DOHH2 (cell line): ENCODE measurements around the gene PLCB2.

ENCODE experiments used
- H3F3A ChIP-seq: fragments of 200-600 bp; sonication (generic), shearing (Covaris generic); 2 replicates; pipeline ENCODE4 v1.6.0; 2016; ENCODE audit warnings: antibody characterized with exemption, mild to moderate bottlenecking; ENCODE audit not compliant: control insufficient read depth, insufficient read depth
- H3K27ac ChIP-seq: fragments of 200-600 bp; sonication (generic); 2 replicates; pipeline ENCODE4 v1.5.1; 2014; ENCODE audit warnings: low read depth, mild to moderate bottlenecking, low read length, moderate library complexity
- H3K27me3 ChIP-seq: fragments of 200-600 bp; sonication (generic); 2 replicates; pipeline ENCODE4 v1.6.1; 2014; ENCODE audit warnings: mild to moderate bottlenecking, low read length, mixed read lengths; ENCODE audit not compliant: control insufficient read depth
- H3K36me3 ChIP-seq: fragments of 200-600 bp; sonication (generic); 2 replicates; pipeline ENCODE4 v1.6.1; 2014; ENCODE audit warnings: mild to moderate bottlenecking, low read length, moderate library complexity, mixed read lengths; ENCODE audit not compliant: control insufficient read depth
- H3K4me1 ChIP-seq: fragments of 200-600 bp; sonication (generic); 2 replicates; pipeline ENCODE4 v1.6.1; 2014; ENCODE audit warnings: mild to moderate bottlenecking, low read length, mixed read lengths; ENCODE audit not compliant: control insufficient read depth
- H3K4me2 ChIP-seq: fragments of 200-600 bp; sonication (generic); 2 replicates; pipeline ENCODE4 v1.6.0; 2014; ENCODE audit warnings: mild to moderate bottlenecking, low read length, moderate library complexity
- H3K4me3 ChIP-seq: fragments of 200-600 bp; sonication (generic); 2 replicates; pipeline ENCODE4 v1.5.1; 2014; ENCODE audit warnings: mild to moderate bottlenecking, low read length, mixed read lengths
- H3K79me2 ChIP-seq: fragments of 200-600 bp; sonication (generic); 2 replicates; pipeline ENCODE4 v1.6.1; 2014; ENCODE audit warnings: mild to moderate bottlenecking, low read length, mixed read lengths; ENCODE audit not compliant: control insufficient read depth
- H3K9me2 ChIP-seq: fragments of 200-600 bp; sonication (generic); replicated peaks from 2 replicates; pipeline ENCODE4 v1.6.1; 2014; ENCODE audit warnings: mild to moderate bottlenecking, low read length, mixed read lengths; ENCODE audit not compliant: control insufficient read depth
- H3K9me3 ChIP-seq: fragments of 200-600 bp; sonication (generic); 2 replicates; pipeline ENCODE4 v1.6.1; 2014; ENCODE audit warnings: antibody characterized with exemption, low read length, mixed read lengths; ENCODE audit not compliant: control insufficient read depth, insufficient read depth
- H4K20me1 ChIP-seq: fragments of 200-600 bp; sonication (generic); 2 replicates; pipeline ENCODE4 v1.6.0; 2014; ENCODE audit warnings: low read depth, mild to moderate bottlenecking, antibody characterized with exemption, low read length, moderate library complexity; ENCODE audit not compliant: control insufficient read depth, insufficient read depth
- CTCF ChIP-seq: fragments of 200-600 bp; sonication (generic); IDR thresholded peaks from one replicate; pipeline ENCODE4 v1.5.1; 2014; ENCODE audit warnings: antibody characterized with exemption, mild to moderate bottlenecking, low read depth, low read length; ENCODE audit not compliant: poor library complexity, severe bottlenecking
- EZH2phosphoT487 ChIP-seq: fragments of 200-600 bp; sonication (generic); IDR thresholded peaks from 2 replicates; pipeline ENCODE4 v1.6.1; 2017; ENCODE audit warnings: borderline replicate concordance, mild to moderate bottlenecking, antibody characterized with exemption, low read length, moderate library complexity, mixed read lengths

Gene PLCB2

GRCh38 chr15:40251486-40252140 lies 56.1 kb downstream of the PLCB2 start:
- Histone ChIP-seq H3K9me3 (no peaks in the 10 kb centered on the region), H3K4me2 (no peak overlapping the region), H3K9me2 (no peaks in the 10 kb centered on the region), H3K79me2 (no peaks in the 10 kb centered on the region), H3K36me3 (no peaks in the 10 kb centered on the region), H3F3A (no peaks in the 10 kb centered on the region), H3K27me3 (peaks cover 43% of the 10 kb centered on the region), H4K20me1 (no peaks in the 10 kb centered on the region), H3K4me1 (no peaks in the 10 kb centered on the region), H3K4me3 (no peak overlapping the region), H3K27ac (no peak overlapping the region)
- TF ChIP-seq CTCF (no peak), EZH2phosphoT487 (no peak)

- TF ChIP-seq EZH2phosphoT487 (no peak), CTCF (no peak)
- no peak overlapping the region for H3K4me2 ChIP-seq
- H3K79me2 ChIP-seq = no peaks in the 10 kb centered on the region
- H3F3A ChIP-seq = no peaks in the 10 kb centered on the region
- no peaks in the 10 kb centered on the region for H3K4me1 ChIP-seq
- H3K4me3 ChIP-seq = no peak overlapping the region
- H4K20me1 ChIP-seq = no peaks in the 10 kb centered on the region
- H3K9me2 ChIP-seq = no peaks in the 10 kb centered on the region
- no peaks in the 10 kb centered on the region for H3K36me3 ChIP-seq
- H3K27ac ChIP-seq = no peak overlapping the region
- H3K9me3 ChIP-seq = no peaks in the 10 kb centered on the region
- peaks cover 43% of the 10 kb centered on the region for H3K27me3 ChIP-seq
Observed at GRCh38 chr15:40250771-40251483, 56.8 kb downstream of the PLCB2 start.

- Histone ChIP-seq H3F3A (no peaks in the 10 kb centered on the region), H3K79me2 (no peaks in the 10 kb centered on the region), H3K4me2 (no peak overlapping the region), H3K27me3 (peaks cover 43% of the 10 kb centered on the region), H4K20me1 (no peaks in the 10 kb centered on the region), H3K4me1 (no peaks in the 10 kb centered on the region), H3K9me3 (no peaks in the 10 kb centered on the region), H3K36me3 (no peaks in the 10 kb centered on the region), H3K27ac (no peak overlapping the region), H3K4me3 (no peak overlapping the region), H3K9me2 (no peaks in the 10 kb centered on the region)
- TF ChIP-seq EZH2phosphoT487 (no peak), CTCF (no peak)
Observed at GRCh38 chr15:40250304-40250656, 57.5 kb downstream of the PLCB2 start.
